ENCODE data around the gene ITPKB.
A peak's percentile ranks its signal among the peaks of the same experiment; 100 is the strongest.
"Not testable (repeated sequence)": the region's sequence is repeated elsewhere in the genome, so short reads cannot be mapped to it uniquely, and the experiment has no call there.

The ITPKB gene

DNA sequence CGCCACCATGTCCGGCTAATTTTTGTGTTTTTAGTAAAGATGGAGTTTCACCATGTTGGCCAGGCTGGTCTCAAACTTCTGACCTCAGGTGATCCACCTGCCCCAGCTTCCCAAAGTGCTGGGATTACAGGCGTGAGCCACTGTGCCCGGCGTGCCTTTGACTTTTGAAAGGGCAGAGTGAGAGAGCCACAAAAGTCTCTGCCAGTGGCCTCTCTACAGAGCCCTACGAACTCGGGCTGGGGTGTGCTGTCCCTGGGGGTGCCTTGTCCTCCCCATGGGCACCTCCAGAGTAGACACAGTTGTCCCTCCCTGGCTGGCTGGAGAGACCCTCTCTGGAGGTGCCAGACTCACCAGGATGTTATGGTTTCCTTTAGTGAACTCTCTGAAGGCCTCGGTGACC, 99.9 kb downstream of the ITPKB start:
- not testable (repeated sequence) for H3K4me3 Mint-ChIP-seq; H3K27me3 Mint-ChIP-seq (ENCODE audit: low read depth); H3K9me3 Mint-ChIP-seq
- H3K36me3 Mint-ChIP-seq (ENCODE audit: low read depth): peaks cover 38% of the 10 kb centered on the region
- peaks cover 35% of the 10 kb centered on the region for H3K4me1 Mint-ChIP-seq (ENCODE audit: low read depth)
- peak overlapping the region; percentile 26 for H3K27ac Mint-ChIP-seq

DNA sequence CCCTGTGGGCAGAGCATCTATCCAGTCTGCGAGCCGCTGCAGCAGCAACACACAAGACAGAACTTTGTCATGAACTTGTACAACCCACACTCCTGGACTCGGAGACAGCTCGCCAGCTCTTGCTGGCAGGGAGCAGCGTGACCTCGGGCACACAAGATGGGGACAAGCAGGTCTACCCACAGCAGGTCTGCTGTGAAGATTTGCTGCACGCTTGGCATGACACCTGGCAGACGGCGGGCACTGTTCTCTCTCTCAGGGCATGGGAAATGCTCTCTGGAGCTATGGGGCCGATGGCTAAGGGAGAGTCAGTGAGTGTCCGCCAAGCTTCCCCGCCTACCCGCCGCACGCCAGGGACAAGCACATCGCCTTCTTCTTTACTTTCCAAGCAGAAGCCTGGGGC, 100.5 kb downstream of the ITPKB start:
- Mint-ChIP-seq H3K27me3 (ENCODE audit: low read depth) (no peaks in the 10 kb centered on the region), H3K9me3 (no peaks in the 10 kb centered on the region), H3K4me1 (ENCODE audit: low read depth) (peaks cover 31% of the 10 kb centered on the region), H3K4me3 (no peak overlapping the region), H3K27ac (peak overlapping the region; percentile 26), H3K36me3 (ENCODE audit: low read depth) (peaks cover 38% of the 10 kb centered on the region)

DNA sequence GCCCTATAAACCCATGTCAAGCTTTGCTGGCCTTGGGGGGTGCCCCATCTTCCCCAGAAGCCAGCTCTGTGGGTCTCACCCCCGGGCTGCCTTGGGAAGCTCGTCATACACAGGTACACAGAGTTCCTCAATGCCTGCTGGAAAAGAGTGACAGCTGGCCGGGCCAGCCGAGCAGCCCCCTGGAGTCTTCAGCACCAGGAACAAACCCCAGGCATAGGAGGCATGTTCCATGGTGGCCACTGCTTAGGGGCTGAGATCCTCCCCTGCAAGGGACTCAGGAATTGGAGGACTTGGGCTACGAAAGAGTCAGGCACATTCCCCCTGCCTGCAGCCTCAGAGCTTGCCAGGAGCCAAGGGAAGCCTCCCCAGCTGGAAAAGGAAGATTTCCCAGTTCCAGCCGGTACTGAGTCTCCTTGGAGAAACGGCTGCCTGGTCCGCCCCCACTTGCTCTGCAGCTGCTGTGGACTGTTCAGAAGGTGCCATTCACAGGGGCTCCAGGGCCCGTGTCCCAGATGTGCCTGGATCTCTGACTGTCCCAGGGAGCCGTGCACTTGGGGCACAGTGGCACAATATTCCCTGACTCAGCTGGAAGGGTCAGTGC, 101.0 kb downstream of the ITPKB start:
- peaks cover 35% of the 10 kb centered on the region for H3K36me3 Mint-ChIP-seq (ENCODE audit: low read depth)
- H3K27me3 Mint-ChIP-seq (ENCODE audit: low read depth): no peaks in the 10 kb centered on the region
- no peak overlapping the region for H3K4me3 Mint-ChIP-seq
- peaks cover 31% of the 10 kb centered on the region for H3K4me1 Mint-ChIP-seq (ENCODE audit: low read depth)
- H3K27ac Mint-ChIP-seq: no peak overlapping the region
- H3K9me3 Mint-ChIP-seq: no peaks in the 10 kb centered on the region

DNA sequence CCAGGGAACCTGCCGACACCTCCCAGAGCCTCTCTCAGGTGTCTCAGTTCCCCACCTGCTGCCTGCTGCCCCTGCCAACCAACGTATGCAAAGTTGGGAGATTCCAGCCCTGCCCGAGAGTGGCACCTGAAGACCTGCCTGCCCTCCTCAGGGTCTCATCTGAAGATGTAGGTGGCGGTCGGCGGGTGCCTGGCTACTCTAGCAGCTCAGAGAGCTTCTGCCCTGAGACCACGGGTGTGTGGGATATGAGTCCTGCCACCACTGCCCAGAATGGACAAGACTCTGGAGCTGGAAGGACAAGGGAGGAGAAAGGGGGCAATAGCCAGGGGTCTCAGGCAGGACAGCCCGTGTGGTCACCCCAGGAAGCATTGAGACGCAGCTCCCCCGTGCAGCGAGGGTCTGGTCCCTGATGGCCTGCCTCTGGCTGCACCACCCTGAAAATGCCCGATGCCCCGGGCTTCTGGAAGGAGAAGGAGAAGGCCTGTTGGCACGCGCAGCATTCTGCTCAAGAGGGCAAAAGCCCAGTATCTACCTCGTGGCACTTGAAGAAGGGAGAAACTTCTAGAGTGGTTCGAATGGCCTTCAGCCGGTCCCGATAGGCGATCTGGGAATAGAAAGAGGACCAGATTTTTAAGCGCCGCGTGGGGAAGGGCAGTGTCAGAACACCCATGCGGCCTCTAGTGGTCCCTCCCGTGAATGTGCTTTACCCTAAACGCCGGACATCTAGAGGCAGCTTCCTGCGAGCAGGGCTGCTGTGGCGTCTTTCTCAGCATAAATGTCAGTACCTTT, 101.7 kb downstream of the ITPKB start:
- Mint-ChIP-seq H3K27me3 (ENCODE audit: low read depth) (no peaks in the 10 kb centered on the region), H3K4me1 (ENCODE audit: low read depth) (peaks cover 33% of the 10 kb centered on the region), H3K9me3 (no peaks in the 10 kb centered on the region), H3K27ac (no peak overlapping the region), H3K4me3 (no peak overlapping the region), H3K36me3 (ENCODE audit: low read depth) (peaks cover 36% of the 10 kb centered on the region)

DNA sequence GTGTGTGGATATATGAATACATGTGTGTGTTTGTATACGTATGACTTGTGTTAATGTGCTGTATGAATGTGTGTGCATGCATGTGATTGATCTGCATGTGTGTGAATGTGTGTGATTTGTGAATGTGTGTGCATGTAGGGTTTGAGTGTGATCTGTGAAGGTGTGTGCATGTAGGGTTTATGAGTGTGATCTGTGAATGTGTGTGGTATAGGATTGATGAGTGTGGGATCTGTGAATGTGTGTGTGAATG, 102.3 kb downstream of the ITPKB start:
- no peak overlapping the region for H3K27ac Mint-ChIP-seq
- no peak overlapping the region for H3K4me3 Mint-ChIP-seq
- H3K36me3 Mint-ChIP-seq (ENCODE audit: low read depth): peaks cover 40% of the 10 kb centered on the region
- no peaks in the 10 kb centered on the region for H3K27me3 Mint-ChIP-seq (ENCODE audit: low read depth)
- H3K4me1 Mint-ChIP-seq (ENCODE audit: low read depth): peaks cover 31% of the 10 kb centered on the region
- H3K9me3 Mint-ChIP-seq: no peaks in the 10 kb centered on the region

DNA sequence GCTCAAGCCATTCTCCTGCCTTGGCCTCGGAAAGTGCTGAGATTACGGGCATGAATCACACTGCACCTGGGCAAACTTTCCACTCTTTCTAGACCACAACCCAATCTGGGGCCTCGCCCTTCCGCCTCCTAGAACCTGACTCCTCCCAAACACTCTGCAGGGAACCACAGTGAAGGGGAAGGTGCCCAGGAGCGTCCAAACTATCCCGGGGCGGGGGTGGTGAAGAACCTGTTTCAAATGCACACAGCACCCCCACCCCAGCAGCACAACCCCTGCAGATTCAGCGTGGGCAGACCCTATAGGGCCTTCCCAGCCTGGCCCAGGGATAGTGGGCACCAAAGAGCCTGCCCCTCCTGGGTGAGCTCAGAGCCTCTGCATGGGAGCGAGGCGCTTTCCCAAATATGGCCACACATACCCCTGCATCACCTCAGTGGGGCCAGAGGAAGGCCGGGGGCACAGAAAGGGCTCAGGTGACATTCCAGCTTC, 103.6 kb downstream of the ITPKB start:
- H3K4me1 Mint-ChIP-seq (ENCODE audit: low read depth): peaks cover 33% of the 10 kb centered on the region

DNA sequence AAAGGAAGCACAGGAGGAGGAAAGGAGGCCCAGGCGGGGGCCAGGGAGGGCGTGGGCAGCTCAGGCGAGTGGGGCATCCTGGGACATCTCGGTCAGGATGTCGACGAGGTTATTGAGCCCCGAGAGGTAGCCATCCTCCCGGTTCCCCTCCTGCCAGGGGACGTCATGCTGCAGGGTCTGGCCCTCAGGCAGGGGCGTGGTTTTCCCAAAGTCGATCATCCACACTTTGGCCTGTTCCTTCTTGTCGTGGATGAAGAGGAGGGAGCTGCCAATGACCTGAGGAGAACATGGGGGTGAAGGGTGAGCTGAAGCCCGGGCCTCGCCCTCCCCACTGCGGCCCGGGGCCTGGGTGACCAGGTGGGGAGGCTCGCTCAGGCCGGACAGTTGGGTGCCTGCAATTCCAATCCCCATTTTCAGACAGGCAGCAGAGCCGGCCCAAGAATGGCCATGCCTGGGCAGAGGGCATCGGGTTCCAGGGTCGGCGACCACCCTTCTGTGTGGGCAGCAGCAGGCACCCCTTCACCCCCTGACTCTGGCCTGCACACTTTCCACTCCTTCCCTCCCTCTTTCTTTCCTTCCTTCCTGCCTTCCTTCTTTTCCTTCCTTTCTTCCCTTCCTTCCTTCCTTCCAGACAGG, 104.4 kb downstream of the ITPKB start:
- peaks cover 32% of the 10 kb centered on the region for H3K4me1 Mint-ChIP-seq (ENCODE audit: low read depth)
- peak overlapping the region; percentile 79 for H3K27ac Mint-ChIP-seq
- no peaks in the 10 kb centered on the region for H3K27me3 Mint-ChIP-seq (ENCODE audit: low read depth)
- peak overlapping the region; percentile 62 for H3K4me3 Mint-ChIP-seq
- no peaks in the 10 kb centered on the region for H3K9me3 Mint-ChIP-seq
- peaks cover 42% of the 10 kb centered on the region for H3K36me3 Mint-ChIP-seq (ENCODE audit: low read depth)

More for the DNA sequence above, 103.6 kb downstream of the ITPKB start:
- no peaks in the 10 kb centered on the region for H3K27me3 Mint-ChIP-seq (ENCODE audit: low read depth)
- H3K27ac Mint-ChIP-seq: peak overlapping the region; percentile 79
- H3K4me3 Mint-ChIP-seq: peak overlapping the region; percentile 62
- H3K9me3 Mint-ChIP-seq: no peaks in the 10 kb centered on the region
- H3K36me3 Mint-ChIP-seq (ENCODE audit: low read depth): peaks cover 42% of the 10 kb centered on the region

DNA sequence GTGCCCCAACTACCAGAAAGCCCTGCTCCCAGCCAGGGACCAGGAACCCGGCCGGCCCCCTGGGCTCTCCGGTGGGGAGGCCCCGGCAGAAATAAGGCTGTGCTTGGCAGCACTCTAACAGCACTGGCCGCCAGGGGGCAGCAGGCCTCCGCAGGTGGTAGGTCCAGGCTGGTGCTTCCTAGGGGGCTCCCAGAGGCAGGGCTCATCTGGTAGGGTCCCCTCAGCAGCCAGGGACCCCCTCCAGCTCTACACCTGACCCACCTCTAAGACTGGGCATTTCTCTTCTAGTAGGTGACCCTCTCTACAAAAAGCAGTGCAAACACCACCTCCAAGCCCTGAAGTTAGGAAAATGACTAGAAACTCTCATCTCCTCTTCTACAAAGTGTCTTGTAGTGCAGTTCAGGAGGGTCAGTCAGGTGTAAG, 104.9 kb downstream of the ITPKB start:
- peak overlapping the region; percentile 49 for H3K4me3 Mint-ChIP-seq
- H3K36me3 Mint-ChIP-seq (ENCODE audit: low read depth): peaks cover 39% of the 10 kb centered on the region
- peak overlapping the region; percentile 73 for H3K27ac Mint-ChIP-seq
- no peaks in the 10 kb centered on the region for H3K9me3 Mint-ChIP-seq
- H3K4me1 Mint-ChIP-seq (ENCODE audit: low read depth): peaks cover 32% of the 10 kb centered on the region
- no peaks in the 10 kb centered on the region for H3K27me3 Mint-ChIP-seq (ENCODE audit: low read depth)

DNA sequence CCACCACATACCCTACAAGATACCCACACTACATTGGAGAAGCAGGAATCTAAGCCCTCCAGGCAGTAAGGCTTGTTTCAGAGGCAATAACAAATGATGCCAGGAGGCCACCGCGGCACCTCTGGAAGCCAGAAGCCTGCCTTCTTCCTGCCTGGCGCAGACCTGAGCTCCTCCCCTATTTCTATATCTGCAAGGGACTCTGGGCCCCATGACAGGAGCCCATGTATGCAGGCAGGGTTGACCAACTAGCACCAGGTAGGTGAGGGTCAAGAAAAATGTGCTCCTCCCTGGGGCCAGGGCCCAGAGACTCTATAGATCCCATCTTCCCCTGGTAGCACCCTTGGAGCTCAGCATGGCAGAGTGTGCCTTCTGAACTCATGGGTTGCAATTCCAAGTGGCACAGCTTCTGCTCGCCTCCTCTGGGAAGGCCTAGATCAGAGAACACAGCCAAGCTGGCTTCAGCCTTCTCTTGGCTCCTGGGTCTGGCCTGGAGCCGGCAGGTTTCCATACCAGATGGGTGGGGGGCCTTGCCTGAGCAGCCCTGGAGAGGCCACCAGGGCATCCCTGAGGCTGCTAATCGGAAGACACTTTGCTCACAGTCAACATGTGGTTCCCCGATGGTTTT, 105.4 kb downstream of the ITPKB start:
- Mint-ChIP-seq H3K4me3 (no peak overlapping the region), H3K9me3 (no peaks in the 10 kb centered on the region), H3K4me1 (ENCODE audit: low read depth) (peaks cover 32% of the 10 kb centered on the region), H3K27me3 (ENCODE audit: low read depth) (no peaks in the 10 kb centered on the region), H3K36me3 (ENCODE audit: low read depth) (peaks cover 37% of the 10 kb centered on the region), H3K27ac (no peak overlapping the region)

DNA sequence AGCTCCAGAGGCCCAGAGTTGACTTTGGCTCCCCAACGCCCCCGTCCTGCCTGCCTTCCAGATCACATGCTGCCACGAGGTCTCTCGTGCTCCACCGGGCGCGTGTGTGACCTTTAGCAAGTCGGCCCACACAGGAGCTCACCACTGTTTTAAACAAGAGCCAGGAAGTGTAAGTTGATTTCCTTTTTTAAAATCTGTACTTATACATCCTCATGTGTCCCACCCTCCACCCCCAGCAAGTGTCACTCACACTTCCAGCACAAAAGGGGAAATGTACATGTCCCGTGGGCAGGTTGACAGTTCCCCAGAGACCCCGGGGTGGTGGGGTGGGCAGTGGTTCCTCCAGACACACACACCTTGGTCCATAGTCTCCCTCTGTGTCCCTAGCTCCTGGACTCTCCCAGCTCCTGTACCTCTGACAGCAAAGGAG, 106.1 kb downstream of the ITPKB start:
- Mint-ChIP-seq H3K36me3 (ENCODE audit: low read depth) (peaks cover 34% of the 10 kb centered on the region), H3K27me3 (ENCODE audit: low read depth) (no peaks in the 10 kb centered on the region), H3K27ac (no peak overlapping the region), H3K4me1 (ENCODE audit: low read depth) (peaks cover 32% of the 10 kb centered on the region), H3K4me3 (no peak overlapping the region), H3K9me3 (no peaks in the 10 kb centered on the region)

DNA sequence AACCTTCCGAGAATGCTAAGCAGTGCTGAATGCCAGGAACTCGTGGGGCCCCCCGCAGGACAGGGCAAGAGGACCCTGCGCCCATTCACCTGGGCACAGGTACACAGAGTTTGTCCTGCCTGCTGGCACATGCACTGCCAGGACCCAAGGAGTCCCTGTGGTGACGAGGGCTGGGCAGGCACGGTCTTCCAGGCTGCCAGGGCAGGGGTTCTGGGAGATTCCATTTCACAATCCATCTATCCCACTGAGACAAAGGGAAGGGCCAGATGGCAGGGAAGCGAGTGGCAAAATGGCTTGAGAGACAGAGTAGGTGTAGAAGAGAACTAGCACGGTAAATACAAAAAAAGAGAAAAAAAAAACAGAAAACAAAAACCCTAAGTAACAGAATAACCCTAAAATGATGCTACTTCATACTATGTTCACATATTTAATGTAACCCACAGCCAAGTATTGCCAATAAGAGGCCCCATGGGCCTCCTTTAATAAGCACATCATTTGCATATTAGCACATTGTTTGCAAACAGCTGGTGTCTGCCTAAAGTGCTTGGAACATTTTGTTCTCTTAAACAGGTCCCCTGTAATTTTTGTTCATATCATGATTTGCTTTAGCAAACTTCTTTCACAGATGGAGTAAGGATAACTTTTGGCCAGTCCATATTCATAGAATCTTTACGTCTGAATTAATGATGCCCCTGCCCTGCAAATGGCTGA, 106.8 kb downstream of the ITPKB start:
- Mint-ChIP-seq H3K27me3 (ENCODE audit: low read depth) (no peaks in the 10 kb centered on the region), H3K27ac (no peak overlapping the region), H3K9me3 (no peaks in the 10 kb centered on the region), H3K36me3 (ENCODE audit: low read depth) (peaks cover 31% of the 10 kb centered on the region), H3K4me1 (ENCODE audit: low read depth) (peaks cover 35% of the 10 kb centered on the region), H3K4me3 (no peak overlapping the region)

DNA sequence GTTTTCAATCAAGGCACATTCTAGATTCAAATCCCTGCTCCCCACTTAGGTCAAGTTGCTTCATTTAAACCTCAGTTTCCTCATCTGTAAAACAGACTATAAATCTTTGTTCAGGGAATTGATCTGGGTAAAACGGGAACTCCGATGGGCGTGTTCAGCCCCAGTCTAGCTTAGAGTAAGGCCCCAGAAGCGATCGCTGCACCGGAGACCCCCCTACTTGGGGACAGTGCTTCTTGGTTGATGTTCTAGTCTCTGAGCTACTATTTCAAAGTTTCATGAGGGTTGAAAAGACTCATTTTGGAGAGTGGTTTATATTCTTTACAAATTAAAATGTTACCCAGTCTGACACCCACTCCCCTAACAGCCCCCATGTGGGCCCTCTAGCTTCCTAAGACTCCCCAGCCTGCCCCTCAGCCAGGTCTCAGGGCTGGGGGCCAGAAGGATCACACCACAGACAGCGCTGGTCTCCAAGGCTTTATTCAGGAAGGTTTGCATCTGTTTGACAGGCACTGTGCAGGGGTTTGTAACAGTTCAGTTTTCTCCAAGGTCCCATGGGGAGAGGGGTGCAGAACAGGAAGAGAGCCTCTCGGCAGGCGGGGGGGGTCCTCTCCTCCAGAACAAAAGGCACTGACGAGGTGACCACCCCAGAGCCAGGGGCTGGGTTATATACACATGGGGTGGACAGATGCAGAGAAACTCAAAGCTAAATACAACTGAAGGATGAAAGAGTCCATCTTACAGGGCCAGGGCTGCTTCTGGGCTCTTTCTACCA, 107.7 kb downstream of the ITPKB start:
- H3K4me3 Mint-ChIP-seq: no peak overlapping the region
- no peak overlapping the region for H3K27ac Mint-ChIP-seq
- H3K27me3 Mint-ChIP-seq (ENCODE audit: low read depth): peaks cover 2% of the 10 kb centered on the region
- H3K4me1 Mint-ChIP-seq (ENCODE audit: low read depth): peaks cover 39% of the 10 kb centered on the region
- no peaks in the 10 kb centered on the region for H3K9me3 Mint-ChIP-seq
- H3K36me3 Mint-ChIP-seq (ENCODE audit: low read depth): peaks cover 27% of the 10 kb centered on the region

DNA sequence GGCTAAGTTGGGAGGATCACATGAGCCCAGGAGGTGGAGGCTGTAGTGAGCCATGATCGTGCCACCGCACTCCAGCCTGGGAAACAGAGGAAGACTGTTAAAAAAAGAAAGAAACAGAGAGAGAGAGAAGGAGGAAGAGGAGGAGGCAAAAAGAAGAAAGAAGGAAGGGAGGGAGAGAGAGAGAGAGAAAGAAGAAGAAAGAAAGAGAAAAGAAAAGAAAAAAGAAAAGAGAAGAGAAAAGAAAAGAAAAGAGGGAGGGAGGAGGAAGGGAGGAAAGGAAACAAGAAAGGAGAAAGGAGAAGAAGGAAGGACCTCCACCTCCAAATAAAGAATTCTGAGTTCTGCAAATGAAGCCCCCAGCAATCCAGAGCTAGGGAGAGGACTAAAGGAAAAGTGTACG, 108.5 kb downstream of the ITPKB start:
- no peaks in the 10 kb centered on the region for H3K9me3 Mint-ChIP-seq
- H3K27ac Mint-ChIP-seq: peak overlapping the region; percentile 29
- H3K4me3 Mint-ChIP-seq: no peak overlapping the region
- peaks cover 38% of the 10 kb centered on the region for H3K4me1 Mint-ChIP-seq (ENCODE audit: low read depth)
- peaks cover 8% of the 10 kb centered on the region for H3K27me3 Mint-ChIP-seq (ENCODE audit: low read depth)
- H3K36me3 Mint-ChIP-seq (ENCODE audit: low read depth): peaks cover 27% of the 10 kb centered on the region

All from T-helper 1 cell treated with Interleukin-12 subunit alpha and Interleukin-12 subunit beta and Interleukin-4 antibody, amounts not matched to agents 30 μg/mL and 1 μg/mL, for 36 hours (primary cell).